Stimulated activated CD4-positive, alpha-beta T cell treated with anti-CD3 and anti-CD28 coated beads, Interleukin-12 subunit alpha, Interleukin-12 subunit beta, amount 100 ng/mL, for 24 hours (primary cell): ENCODE measurements around the gene KRT82.
"Not testable (repeated sequence)": the region's sequence is repeated elsewhere in the genome, so short reads cannot be mapped to it uniquely, and the experiment has no call there.

Experiments
- DNase-seq, 2 experiments: peaks; one replicate each; pipeline ENCODE4 v3.0.0-alpha.2; 2020; ENCODE audit warnings: low read depth in 2 of 2

The KRT82 gene

DNA sequence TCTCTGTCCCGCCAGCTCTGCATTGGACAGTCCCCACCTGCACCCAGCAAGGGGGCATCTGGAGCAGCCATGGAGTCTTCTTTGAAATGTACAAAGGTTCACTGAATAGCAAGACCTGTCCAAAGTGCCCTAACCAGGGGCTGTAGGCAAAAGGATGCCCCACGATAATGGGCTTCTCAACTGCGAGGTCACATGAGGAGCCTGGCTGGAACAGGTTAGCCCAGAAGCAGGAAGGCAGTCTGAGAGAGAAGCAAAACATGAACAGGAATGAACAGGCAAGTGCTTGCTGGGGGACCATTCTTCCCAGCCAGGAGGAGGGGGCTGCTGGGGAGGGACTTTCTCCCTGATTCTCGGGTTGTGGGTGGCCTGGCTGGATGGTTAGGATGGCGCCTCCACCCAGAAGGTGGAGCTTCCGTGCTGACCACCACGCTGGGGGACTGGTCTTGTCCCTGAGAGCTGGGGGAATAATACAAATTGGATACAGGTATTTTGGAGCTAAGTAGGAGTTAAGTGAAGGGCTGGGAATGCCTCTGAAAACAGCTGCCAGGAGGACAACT, 46.0 kb downstream of the KRT82 start:
- DNase-seq, result no peak

- no peak for DNase-seq
Measured at GRCh38 chr12:52359621-52360061, 46.5 kb downstream of the KRT82 start.

DNA sequence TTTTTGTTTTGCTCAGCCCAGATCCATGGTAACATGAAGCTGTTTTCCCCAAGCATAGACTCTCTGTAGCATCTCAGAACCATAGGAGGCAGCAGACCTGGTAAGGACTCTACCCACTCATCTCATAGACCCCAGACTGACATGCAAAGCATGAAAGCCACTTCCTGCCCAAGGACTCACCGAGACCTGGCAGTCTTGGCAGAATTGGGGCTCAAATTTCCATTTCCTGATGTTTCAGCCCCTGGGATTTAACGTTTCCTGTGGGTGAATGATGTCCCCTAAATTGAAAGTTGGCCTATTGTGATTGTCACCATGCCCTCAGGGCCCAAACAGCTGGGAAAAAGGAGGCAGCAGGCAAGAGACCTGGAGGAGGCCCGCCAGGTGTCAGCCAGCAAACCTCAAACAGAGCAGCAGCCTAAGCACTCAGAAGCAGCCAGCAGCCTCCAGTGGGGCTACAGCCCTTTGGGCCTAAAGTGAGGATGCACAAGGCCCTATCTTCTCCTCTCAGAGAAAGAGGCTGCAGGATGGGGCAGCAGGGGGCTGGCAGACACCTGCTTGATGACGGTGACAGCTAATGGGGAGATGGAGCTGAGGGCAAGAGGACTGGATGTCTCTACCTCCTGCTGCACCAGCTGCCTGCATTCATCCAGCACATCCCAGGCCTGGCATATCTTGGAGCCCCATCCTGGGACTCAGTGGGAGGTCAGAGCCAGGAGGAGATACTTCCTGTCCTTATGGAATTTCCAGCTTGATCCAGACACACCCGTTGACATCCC, 47.4 kb downstream of the KRT82 start:
- DNase-seq, result no peak

- no peak for DNase-seq
Measured at GRCh38 chr12:52356762-52357580, 49.2 kb downstream of the KRT82 start.

GRCh38 chr12:52356031-52356761, 49.9 kb downstream of the KRT82 start:
- DNase-seq, result no peak

DNA sequence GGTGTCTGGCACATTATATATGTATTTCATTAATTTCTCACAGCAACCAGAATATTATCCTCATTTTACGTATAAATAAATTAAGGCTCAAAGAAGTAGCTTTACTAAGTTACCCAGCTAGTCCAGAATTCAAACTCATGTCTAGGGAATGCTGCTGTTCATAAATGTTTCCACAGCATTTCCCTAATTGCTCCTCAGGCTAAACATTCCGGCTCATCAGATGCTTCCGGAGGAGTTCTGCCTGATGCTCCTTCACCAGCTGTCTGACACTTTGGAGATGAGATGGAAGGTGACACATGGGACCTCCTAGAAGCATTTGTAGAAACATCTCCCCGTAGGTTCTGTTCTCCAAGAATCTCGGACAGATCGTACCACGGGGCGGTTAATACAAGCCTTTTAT, 51.0 kb downstream of the KRT82 start:
- no peak for DNase-seq

DNA sequence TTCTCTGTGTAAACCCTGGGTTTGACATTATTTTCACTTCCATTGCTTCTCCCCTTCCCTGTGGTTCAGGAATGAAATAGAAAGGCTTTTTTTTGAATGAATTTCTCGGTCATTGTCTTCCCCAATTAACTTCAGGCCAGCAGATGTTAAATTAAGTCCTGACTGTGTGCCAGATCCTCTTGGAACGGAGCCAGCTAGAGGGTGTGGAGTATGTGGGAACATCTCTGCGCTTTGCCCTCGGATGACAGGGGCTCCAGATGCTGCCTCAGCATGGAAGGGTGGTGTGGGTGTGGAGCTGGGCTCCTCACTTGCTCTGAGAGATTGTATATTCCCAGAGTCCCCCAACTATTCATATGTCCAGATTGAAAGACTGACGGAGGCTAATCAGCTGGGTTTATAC, 51.9 kb downstream of the KRT82 start:
- DNase-seq, result no peak

DNA sequence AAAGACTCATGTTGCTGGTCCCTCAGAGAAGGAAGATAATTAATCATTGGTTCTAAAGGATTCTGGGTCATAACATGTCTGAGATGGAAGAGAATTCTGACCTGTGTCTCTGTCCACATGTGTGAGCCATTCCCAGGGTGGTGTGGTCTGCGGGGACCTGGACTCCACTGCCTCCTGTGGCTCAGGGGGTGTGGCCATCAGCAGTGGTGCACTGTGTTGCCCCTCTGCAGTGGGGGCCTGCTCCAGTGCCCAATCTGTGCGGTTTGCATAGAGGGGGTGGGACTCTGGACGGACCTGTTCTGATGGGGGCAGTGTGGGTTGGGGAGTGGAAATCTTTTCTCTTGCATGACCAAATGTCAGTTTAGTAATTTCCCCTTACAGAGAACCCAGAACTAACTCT, 52.4 kb downstream of the KRT82 start:
- DNase-seq, result no peak

GRCh38 chr12:52352951-52353350, 53.2 kb downstream of the KRT82 start:
- DNase-seq, result no peak

DNA sequence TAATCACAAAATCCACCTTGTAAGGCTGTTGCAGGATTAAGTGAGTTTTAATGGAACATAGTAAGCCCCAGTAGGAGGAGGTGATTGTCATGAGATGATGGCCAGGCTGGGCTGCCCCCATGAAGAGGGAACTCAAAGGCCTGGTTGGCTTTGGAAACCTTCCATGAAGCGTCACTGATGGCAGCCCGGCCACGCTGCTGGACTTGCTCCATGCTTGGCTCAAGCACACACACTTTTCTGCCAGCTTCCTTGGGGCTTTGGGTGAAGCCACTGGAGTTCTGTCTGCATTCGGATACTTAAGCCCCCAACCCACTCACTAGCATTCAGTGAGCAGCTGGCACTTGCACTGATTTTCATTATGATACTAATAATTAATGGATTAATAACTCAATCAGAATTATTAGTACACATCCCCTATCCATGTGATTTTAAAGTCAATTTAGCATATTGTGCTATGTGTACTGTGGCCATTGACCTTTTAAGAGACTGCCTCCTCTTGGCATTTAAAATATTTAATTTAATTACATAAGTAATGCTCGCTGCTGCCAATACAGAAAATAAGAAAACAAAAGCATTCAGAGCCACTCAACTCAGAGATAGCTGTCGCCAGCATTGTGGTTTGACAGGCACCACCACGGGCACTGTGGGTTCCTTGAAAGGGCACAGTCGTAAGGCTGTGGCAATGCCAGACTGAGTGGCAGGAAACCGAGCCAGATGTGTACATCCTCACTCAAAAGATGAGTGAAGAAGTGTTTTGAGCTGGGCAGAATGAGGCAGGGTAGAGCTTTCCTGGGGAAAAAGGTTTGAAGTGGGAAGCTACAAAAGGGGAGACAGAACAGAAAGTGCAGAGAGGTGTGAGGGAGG, 54.7 kb downstream of the KRT82 start:
- no peak for DNase-seq

DNA sequence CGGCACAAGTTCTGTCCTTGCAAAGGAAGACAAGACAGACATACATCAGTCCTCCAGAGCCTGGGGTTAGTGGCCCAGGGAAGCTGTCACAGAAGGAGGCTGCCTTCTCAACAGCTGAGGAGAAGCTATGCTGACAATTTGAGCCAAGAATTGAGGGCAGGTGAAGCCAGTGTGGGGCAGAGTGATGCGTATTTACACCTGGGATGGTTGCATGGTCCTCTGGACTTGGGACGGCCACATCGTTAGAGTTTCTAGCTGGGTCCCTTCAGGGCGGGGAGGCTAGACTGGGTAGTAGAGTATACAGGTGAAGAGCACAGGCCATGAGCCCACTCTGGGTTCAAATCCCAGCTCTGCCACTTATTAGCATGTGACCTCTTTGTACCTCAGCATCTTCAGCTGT, 55.3 kb downstream of the KRT82 start:
- DNase-seq, result no peak

GRCh38 chr12:52350021-52350620, 56.0 kb downstream of the KRT82 start:
- DNase-seq, result no peak

DNA sequence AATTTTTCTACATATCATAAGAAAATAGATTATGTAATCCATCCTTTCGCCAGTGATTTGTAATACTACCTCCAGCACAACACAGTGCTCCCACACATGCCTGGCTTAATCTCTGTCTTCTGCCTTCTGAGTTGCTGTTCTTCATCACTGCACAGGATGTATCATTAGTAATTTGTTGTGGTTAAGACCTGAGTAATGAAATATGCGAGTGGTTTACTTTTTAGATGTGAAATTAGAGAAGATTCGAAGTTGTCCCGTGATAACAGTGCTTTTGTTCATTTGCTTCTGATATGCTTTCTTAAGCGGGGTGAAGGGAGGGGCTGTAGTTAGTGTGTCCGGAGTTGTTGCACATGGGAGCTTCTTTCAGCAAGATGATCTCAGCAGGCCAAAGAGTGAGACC, 56.9 kb downstream of the KRT82 start:
- no peak for DNase-seq

GRCh38 chr12:52347551-52348510, 58.3 kb downstream of the KRT82 start:
- DNase-seq, result no peak

- DNase-seq, result no peak
Measured at GRCh38 chr12:52347016-52347415, 59.1 kb downstream of the KRT82 start.

DNA sequence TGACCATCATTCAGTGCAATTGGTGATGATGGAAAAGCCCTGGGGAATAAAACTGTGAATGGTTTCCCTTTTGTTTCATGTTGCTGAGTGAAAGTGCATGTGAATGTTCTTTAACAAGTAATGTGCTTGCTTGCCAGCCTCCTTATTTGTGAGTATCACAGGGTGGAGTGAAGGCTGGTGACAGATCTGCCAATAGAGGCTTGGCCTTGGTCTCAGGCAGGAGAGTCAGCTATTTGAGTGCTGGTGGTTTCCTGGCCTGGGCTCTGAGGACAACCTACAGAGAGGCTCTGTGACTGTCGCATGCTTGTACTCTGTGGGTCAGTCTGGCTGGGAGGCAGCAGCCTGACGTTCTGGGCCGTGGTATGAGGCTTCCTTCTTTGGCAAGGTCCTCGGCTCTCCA, 59.5 kb downstream of the KRT82 start:
- DNase-seq, result no peak

GRCh38 chr12:52345041-52345440, 61.1 kb downstream of the KRT82 start:
- not testable (repeated sequence) for DNase-seq

DNA sequence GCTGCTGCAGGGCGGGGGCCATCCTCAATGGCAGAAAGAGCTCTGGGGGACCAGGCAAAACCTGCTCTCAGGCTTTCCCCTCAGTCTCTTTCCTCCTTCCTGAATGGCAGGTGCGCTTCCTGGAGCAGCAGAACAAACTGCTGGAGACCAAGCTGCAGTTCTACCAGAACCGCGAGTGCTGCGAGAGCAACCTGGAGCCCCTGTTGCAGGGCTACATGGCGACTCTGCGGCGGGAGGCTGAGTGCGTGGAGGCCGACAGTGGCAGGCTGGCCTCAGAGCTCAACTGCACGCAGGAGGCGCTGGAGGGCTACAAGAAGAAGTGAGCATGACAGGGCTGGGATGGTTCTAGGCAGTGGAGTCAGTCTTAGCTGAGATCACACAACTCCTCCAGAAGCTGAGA, 62.0 kb downstream of the KRT82 start:
- no peak for DNase-seq
